ENCODE results near the gene DDX4. TPM values are rescaled to one million over a fixed set of nuclear protein-coding genes. Genes with fewer than 3 reads are reported as not detected.

Gene DDX4
- total RNA-seq (2013) = not detected
- polyA plus RNA-seq (not detected), polyA minus RNA-seq (not detected in 2 replicates), total RNA-seq (0 to 4.1 (median 0.03) reads per million in 11 experiments)

DNA sequence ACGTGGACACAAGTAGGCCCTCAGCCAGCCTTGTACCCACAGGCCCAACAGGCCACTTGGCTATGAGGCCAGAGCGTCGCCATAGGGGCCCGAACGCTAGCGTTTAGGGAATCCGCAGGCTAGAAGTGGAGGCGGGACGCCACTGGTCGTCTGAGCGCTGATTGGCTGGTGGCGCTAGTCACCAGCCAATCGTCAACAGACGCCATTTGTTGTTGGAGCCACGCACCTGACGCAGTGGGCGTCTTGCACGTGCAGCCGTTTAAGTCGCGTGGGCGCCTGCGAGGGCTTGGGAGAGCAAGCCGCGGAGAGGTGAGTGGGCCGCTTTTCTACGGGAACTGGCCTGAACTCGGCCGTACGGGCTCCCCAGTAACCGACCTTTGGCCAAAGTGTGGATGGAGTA lies at the start of gene DDX4:
DDX4 (plus strand) TSS at position 269 of the 400 bp plus-strand sequence. CDS start 903 bp downstream, outside the sequence.
- 98% methylated on average over 31 of the region's 31 CpGs for WGBS (ENCODE audit: insufficient coverage)

DNA sequence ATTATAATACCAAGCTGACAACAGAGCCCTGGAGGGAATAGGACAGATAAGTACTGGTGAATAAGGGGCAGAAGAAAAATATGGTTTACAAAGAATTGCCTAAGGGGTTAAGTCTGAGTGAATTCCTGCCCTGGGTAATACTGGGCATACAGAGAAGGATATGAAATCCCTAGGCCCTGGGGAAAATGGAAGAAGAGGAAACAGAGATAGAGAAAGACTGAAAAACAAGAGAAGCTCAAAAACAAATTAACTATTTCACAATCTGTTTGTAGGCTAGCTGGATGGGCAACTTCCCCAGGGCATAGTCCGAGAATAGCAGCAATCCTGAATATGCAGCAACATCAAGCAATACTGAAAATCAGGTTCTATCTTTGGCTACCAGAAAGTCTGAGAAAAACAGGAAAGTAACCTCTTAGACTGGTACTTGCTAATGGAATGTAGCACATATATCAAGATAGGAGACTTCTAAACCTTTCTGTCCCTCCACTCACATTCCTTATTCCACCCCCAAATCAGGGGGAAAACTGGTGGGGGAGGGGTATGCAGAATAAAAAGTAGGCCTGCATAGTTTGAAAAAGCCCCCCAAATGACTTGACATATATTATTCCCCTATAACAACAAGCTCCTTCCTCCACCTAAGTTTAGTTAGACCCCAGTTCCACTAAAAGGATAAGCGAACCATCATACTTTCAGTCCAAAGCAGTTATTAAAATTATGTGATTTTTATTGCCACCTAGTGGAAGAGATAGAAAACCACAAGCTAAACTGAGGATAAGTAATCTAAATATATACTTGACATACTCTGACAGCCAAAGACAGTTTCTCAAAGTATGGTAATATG lies 46.4 kb upstream of the DDX4 start:
- TF ChIP-seq, protein P1, sequence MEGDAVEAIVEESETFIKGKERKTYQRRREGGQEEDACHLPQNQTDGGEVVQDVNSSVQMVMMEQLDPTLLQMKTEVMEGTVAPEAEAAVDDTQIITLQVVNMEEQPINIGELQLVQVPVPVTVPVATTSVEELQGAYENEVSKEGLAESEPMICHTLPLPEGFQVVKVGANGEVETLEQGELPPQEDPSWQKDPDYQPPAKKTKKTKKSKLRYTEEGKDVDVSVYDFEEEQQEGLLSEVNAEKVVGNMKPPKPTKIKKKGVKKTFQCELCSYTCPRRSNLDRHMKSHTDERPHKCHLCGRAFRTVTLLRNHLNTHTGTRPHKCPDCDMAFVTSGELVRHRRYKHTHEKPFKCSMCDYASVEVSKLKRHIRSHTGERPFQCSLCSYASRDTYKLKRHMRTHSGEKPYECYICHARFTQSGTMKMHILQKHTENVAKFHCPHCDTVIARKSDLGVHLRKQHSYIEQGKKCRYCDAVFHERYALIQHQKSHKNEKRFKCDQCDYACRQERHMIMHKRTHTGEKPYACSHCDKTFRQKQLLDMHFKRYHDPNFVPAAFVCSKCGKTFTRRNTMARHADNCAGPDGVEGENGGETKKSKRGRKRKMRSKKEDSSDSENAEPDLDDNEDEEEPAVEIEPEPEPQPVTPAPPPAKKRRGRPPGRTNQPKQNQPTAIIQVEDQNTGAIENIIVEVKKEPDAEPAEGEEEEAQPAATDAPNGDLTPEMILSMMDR (IDR thresholded peaks at IDR 0.05) = peak; percentile 82
- Histone ChIP-seq H3K9ac (ENCODE audit: insufficient read depth, low read length, poor library complexity, severe bottlenecking) (no peak overlapping the region), H3K4me2 (replicated peaks; ENCODE audit: extremely low read depth, low read length, poor library complexity, severe bottlenecking) (no peak overlapping the region), H3K36me3 (replicated peaks in 1 of 2; ENCODE audit: control insufficient read depth in 1 of 2, insufficient read depth in 2 of 2, low read length in 2 of 2) (peaks cover 0 to 8% of the 10 kb centered on the region in 2 donors), H3K9me3 (replicated peaks in 1 of 2; ENCODE audit: control insufficient read depth in 1 of 2, insufficient read depth in 1 of 2, low read length in 2 of 2) (no peaks in the 10 kb centered on the region), H3K4me1 (ENCODE audit: control insufficient read depth in 1 of 2, insufficient read depth in 2 of 2, low read length in 2 of 2) (peaks cover 6 to 7% of the 10 kb centered on the region in 2 donors), H3K4me3 (replicated peaks in 1 of 3; ENCODE audit: low read depth in 2 of 3, low read length in 3 of 3) (no peak overlapping the region), H2AFZ (ENCODE audit: insufficient read depth, low read depth, low read length, poor library complexity, severe bottlenecking) (no peak overlapping the region), H3K79me2 (ENCODE audit: insufficient read depth, low read length) (no peaks in the 10 kb centered on the region), H4K20me1 (ENCODE audit: insufficient read depth, low read length) (peaks cover 8% of the 10 kb centered on the region), H3K27ac (ENCODE audit: low read depth in 1 of 2, low read length in 2 of 2) (no peak overlapping the region), H3K27me3 (ENCODE audit: control insufficient read depth in 2 of 2, insufficient read depth in 2 of 2, low read length in 2 of 2) (no peaks in the 10 kb centered on the region)
- WGBS (ENCODE audit: insufficient coverage) = no CpG with 5 or more reads among the region's 2 CpGs
- intact Hi-C loops (cut with micrococcal nuclease) = no loop called here
- peak in 2 of 3 donors; percentile 10 to 20 for DNase-seq
- peak overlapping the region in 2 of 7 donors; percentile 19 to 21 for H3K27ac Mint-ChIP-seq
- no peaks in the 10 kb centered on the region for H3K9me3 Mint-ChIP-seq
- no peak overlapping the region for H3K4me3 Mint-ChIP-seq
- H3K4me1 Mint-ChIP-seq = peaks cover 7% of the 10 kb centered on the region
- no peaks in the 10 kb centered on the region for H3K27me3 Mint-ChIP-seq (ENCODE audit: low read depth in 3 of 3)
- peaks cover 7 to 20% of the 10 kb centered on the region in 2 donors for H3K36me3 Mint-ChIP-seq

More for the DNA sequence above, at the start of gene DDX4:
- TF ChIP-seq, protein P1 (IDR thresholded peaks at IDR 0.05) = no peak
- intact Hi-C loops (cut with micrococcal nuclease) = no loop called here
- no peak within 1 kb of the TSS for H2AFZ ChIP-seq (ENCODE audit: insufficient read depth, low read depth, low read length, poor library complexity, severe bottlenecking)
- H3K27me3 Mint-ChIP-seq (ENCODE audit: low read depth in 3 of 3) = peaks cover 1 to 7% (median 4%) of the 10 kb centered on the region in 3 donors
- no peak within 1 kb of the TSS for H3K27ac ChIP-seq (ENCODE audit: low read depth in 1 of 2, low read length in 2 of 2)
- peaks cover 9 to 21% (median 15%) of the 10 kb centered on the region in 7 donors for H3K9me3 Mint-ChIP-seq
- H3K4me3 ChIP-seq (replicated peaks in 1 of 3; ENCODE audit: low read depth in 2 of 3, low read length in 3 of 3) = no peak within 1 kb of the TSS
- no peaks in the 10 kb centered on the region for H4K20me1 ChIP-seq (ENCODE audit: insufficient read depth, low read length)
- H3K79me2 ChIP-seq (ENCODE audit: insufficient read depth, low read length) = no peaks in the 10 kb centered on the region
- H3K27ac Mint-ChIP-seq = no peak within 1 kb of the TSS
- DNase-seq = no peak
- H3K9ac ChIP-seq (ENCODE audit: insufficient read depth, low read length, poor library complexity, severe bottlenecking) = no peak within 1 kb of the TSS
- H3K36me3 Mint-ChIP-seq = no peaks in the 10 kb centered on the region
- no peak within 1 kb of the TSS for H3K4me2 ChIP-seq (replicated peaks; ENCODE audit: extremely low read depth, low read length, poor library complexity, severe bottlenecking)
- H3K4me3 Mint-ChIP-seq = no peak within 1 kb of the TSS
- H3K4me1 ChIP-seq (ENCODE audit: control insufficient read depth in 1 of 2, insufficient read depth in 2 of 2, low read length in 2 of 2) = no peaks in the 10 kb centered on the region
- H3K9me3 ChIP-seq (replicated peaks in 1 of 2; ENCODE audit: control insufficient read depth in 1 of 2, insufficient read depth in 1 of 2, low read length in 2 of 2) = peaks cover 0 to 14% of the 10 kb centered on the region in 2 donors
- H3K27me3 ChIP-seq (ENCODE audit: control insufficient read depth in 2 of 2, insufficient read depth in 2 of 2, low read length in 2 of 2) = no peaks in the 10 kb centered on the region
- H3K4me1 Mint-ChIP-seq = no peaks in the 10 kb centered on the region
- no peaks in the 10 kb centered on the region for H3K36me3 ChIP-seq (replicated peaks in 1 of 2; ENCODE audit: control insufficient read depth in 1 of 2, insufficient read depth in 2 of 2, low read length in 2 of 2)
